ENCODE measurements around the gene MACROD2. TPM values are rescaled to one million over a fixed set of nuclear protein-coding genes. Genes with fewer than 3 reads are reported as not detected.

Gene MACROD2
- total RNA-seq, 1 experiment from 2014 or later = 3.1 TPM

GRCh38 chr20:15071085-15071808 lies 1075.9 kb downstream of the MACROD2 start:
- ChIA-PET CTCF (interaction anchor here (0.6 to 0.9 kb wide), 3 partner anchors 10 to 536 kb away, joined by 3 read pairs; no protein-coding TSS in a partner anchor), POLR2A (interaction anchor here (1.0 to 4.5 kb wide), 2 partner anchors 9 kb away, joined by 3 to 23 read pairs; no protein-coding TSS in a partner anchor)
- intact Hi-C loops (cut with micrococcal nuclease) = no loop called here
- H3K27me3 Mint-ChIP-seq (ENCODE audit: insufficient read depth, unreplicated experiment) = no peaks in the 10 kb centered on the region
- no peaks in the 10 kb centered on the region for H3K36me3 Mint-ChIP-seq (ENCODE audit: insufficient read depth, unreplicated experiment)
- H3K27ac Mint-ChIP-seq (ENCODE audit: low read depth, unreplicated experiment) = no peak overlapping the region
- DNase-seq (ENCODE audit: unreplicated experiment) = no peak
- peaks cover 9% of the 10 kb centered on the region for H3K9me3 Mint-ChIP-seq (ENCODE audit: unreplicated experiment)
- no TSS peak for BruUV-seq (replicated peaks)
- no peak overlapping the region for H3K4me3 Mint-ChIP-seq (ENCODE audit: unreplicated experiment)
- H3K4me1 Mint-ChIP-seq (ENCODE audit: insufficient read depth, unreplicated experiment) = no peaks in the 10 kb centered on the region
- TF ChIP-seq CTCF (IDR thresholded peaks at IDR 0.05; ENCODE audit: unreplicated experiment) = no peak

- H3K27me3 Mint-ChIP-seq (ENCODE audit: insufficient read depth, unreplicated experiment) = no peaks in the 10 kb centered on the region
- intact Hi-C loops (cut with micrococcal nuclease) = no loop called here
- TF ChIP-seq CTCF (IDR thresholded peaks at IDR 0.05; ENCODE audit: unreplicated experiment) = no peak
- H3K4me1 Mint-ChIP-seq (ENCODE audit: insufficient read depth, unreplicated experiment) = no peaks in the 10 kb centered on the region
- BruUV-seq (replicated peaks) = no TSS peak
- no peak overlapping the region for H3K4me3 Mint-ChIP-seq (ENCODE audit: unreplicated experiment)
- H3K36me3 Mint-ChIP-seq (ENCODE audit: insufficient read depth, unreplicated experiment) = no peaks in the 10 kb centered on the region
- POLR2A ChIA-PET = interaction anchor here (4.5 kb wide), 1 partner anchor 10 kb away, joined by 23 read pairs; no protein-coding TSS in a partner anchor
- H3K27ac Mint-ChIP-seq (ENCODE audit: low read depth, unreplicated experiment) = no peak overlapping the region
- peaks cover 9% of the 10 kb centered on the region for H3K9me3 Mint-ChIP-seq (ENCODE audit: unreplicated experiment)
- CTCF ChIA-PET = interaction anchor here (0.7 kb wide), 1 partner anchor 8 kb away, joined by 3 read pairs; no protein-coding TSS in a partner anchor
- no peak for DNase-seq (ENCODE audit: unreplicated experiment)
Measured at GRCh38 chr20:15072316-15072715, 1077.0 kb downstream of the MACROD2 start.

- no peak overlapping the region for H3K27ac Mint-ChIP-seq (ENCODE audit: low read depth, unreplicated experiment)
- H3K4me1 Mint-ChIP-seq (ENCODE audit: insufficient read depth, unreplicated experiment) = no peaks in the 10 kb centered on the region
- H3K36me3 Mint-ChIP-seq (ENCODE audit: insufficient read depth, unreplicated experiment) = no peaks in the 10 kb centered on the region
- no peak for DNase-seq (ENCODE audit: unreplicated experiment)
- no peak overlapping the region for H3K4me3 Mint-ChIP-seq (ENCODE audit: unreplicated experiment)
- no peaks in the 10 kb centered on the region for H3K9me3 Mint-ChIP-seq (ENCODE audit: unreplicated experiment)
- H3K27me3 Mint-ChIP-seq (ENCODE audit: insufficient read depth, unreplicated experiment) = no peaks in the 10 kb centered on the region
- POLR2A ChIA-PET = interaction anchor here (1.0 kb wide), 1 partner anchor 14 kb away, joined by 3 read pairs; no protein-coding TSS in a partner anchor
- BruUV-seq (replicated peaks) = no TSS peak
- intact Hi-C loops (cut with micrococcal nuclease) = no loop called here
- no peak for TF ChIP-seq CTCF (IDR thresholded peaks at IDR 0.05; ENCODE audit: unreplicated experiment)
- CTCF ChIA-PET = interaction anchor here (0.7 kb wide), 1 partner anchor 39 kb away, joined by 3 read pairs; no protein-coding TSS in a partner anchor
Measured at GRCh38 chr20:15075586-15075985, 1080.3 kb downstream of the MACROD2 start.

- H3K4me1 Mint-ChIP-seq (ENCODE audit: insufficient read depth, unreplicated experiment) = no peaks in the 10 kb centered on the region
- no TSS peak for BruUV-seq (replicated peaks)
- H3K27me3 Mint-ChIP-seq (ENCODE audit: insufficient read depth, unreplicated experiment) = no peaks in the 10 kb centered on the region
- H3K4me3 Mint-ChIP-seq (ENCODE audit: unreplicated experiment) = no peak overlapping the region
- intact Hi-C loops (cut with micrococcal nuclease) = no loop called here
- no peak for DNase-seq (ENCODE audit: unreplicated experiment)
- H3K36me3 Mint-ChIP-seq (ENCODE audit: insufficient read depth, unreplicated experiment) = no peaks in the 10 kb centered on the region
- H3K9me3 Mint-ChIP-seq (ENCODE audit: unreplicated experiment) = no peaks in the 10 kb centered on the region
- no peak for TF ChIP-seq CTCF (IDR thresholded peaks at IDR 0.05; ENCODE audit: unreplicated experiment)
- ChIA-PET CTCF (no interaction called here), POLR2A (interaction anchor here (0.7 kb wide), 1 partner anchor 65 kb away, joined by 3 read pairs; no protein-coding TSS in a partner anchor)
- H3K27ac Mint-ChIP-seq (ENCODE audit: low read depth, unreplicated experiment) = no peak overlapping the region
Measured at GRCh38 chr20:15076785-15077184, 1081.5 kb downstream of the MACROD2 start.

Data from MCF 10A (cell line).